ENCODE measurements around the gene MRPL55. TPM values are rescaled to one million over a fixed set of nuclear protein-coding genes. Genes with fewer than 3 reads are reported as not detected.

MRPL55 gene
- total and polyA plus RNA-seq, 2 of the 4 experiments (the other 2 are of a cell fraction), result 48.9 to 95.4 TPM

DNA sequence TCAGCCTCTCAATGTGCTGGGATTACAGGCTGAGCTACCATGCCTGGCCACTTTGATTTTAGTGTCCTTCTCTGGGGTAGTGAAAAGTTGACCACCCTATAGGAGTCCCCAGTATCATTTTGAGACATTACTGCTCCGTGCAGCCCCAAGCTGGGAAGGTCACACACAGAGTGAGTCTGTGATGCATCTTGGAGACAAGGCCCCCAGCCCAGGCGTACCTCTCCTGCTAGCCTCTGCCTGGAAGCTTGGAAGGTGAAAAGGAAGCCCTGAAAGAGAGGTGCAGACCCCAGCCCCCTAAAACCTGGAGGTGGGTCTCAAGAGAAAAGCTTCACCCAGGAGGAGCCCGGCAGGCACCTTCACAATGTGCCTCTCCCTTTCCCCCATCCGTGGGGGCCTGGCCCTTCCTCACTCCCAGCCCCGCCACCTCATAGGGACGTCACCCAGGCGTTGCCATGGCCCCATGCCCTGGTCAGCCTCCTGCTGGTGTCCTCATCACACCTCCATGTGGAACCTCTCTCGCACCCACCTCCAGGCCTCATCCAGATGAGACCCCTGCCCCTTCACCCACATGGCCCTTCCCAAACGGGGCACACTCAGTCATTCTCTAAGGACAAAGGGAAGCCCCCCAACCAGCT, 32.2 kb downstream of the MRPL55 start:
- ChIA-PET CTCF (no interaction called here), POLR2A (ENCODE audit: unreplicated experiment) (no interaction called here)
- Histone ChIP-seq H2AK9ac (replicated peaks; ENCODE audit: low read depth, low read length, poor library complexity) (no peak overlapping the region), H3K14ac (replicated peaks; ENCODE audit: low read depth, low read length) (no peak overlapping the region), H4K5ac (ENCODE audit: low read depth, low read length) (no peak overlapping the region), H2BK15ac (ENCODE audit: low read depth, low read length) (no peak overlapping the region), H4K8ac (ENCODE audit: low read depth in 2 of 2, low read length in 2 of 2) (no peak overlapping the region), H2AK5ac (ENCODE audit: low read depth, low read length) (no peak overlapping the region), H3K18ac (ENCODE audit: low read depth, low read length) (no peak overlapping the region), H2AFZ (replicated peaks; ENCODE audit: low read length, poor library complexity) (no peak overlapping the region), H3K4me3 (ENCODE audit: insufficient read depth, low read depth, low read length) (no peak overlapping the region), H4K20me1 (ENCODE audit: insufficient read depth, low read length) (peaks cover 23% of the 10 kb centered on the region), H3K36me3 (ENCODE audit: control insufficient read depth, insufficient read depth, low read length) (no peaks in the 10 kb centered on the region), H3K9me3 (ENCODE audit: control insufficient read depth, insufficient read depth, low read length) (no peaks in the 10 kb centered on the region), H3K4me2 (ENCODE audit: low read depth, low read length) (no peak overlapping the region), H2BK5ac (ENCODE audit: low read depth, low read length, poor library complexity, severe bottlenecking) (no peak overlapping the region), H3K27ac (ENCODE audit: insufficient read depth, low read length) (no peak overlapping the region), H3K4me1 (ENCODE audit: control insufficient read depth, insufficient read depth, low read length) (peaks cover 2% of the 10 kb centered on the region; the same call in 1 of the 2 replicates), H3K4ac (ENCODE audit: low read depth, low read length) (no peak overlapping the region), H3K27me3 (ENCODE audit: control insufficient read depth, insufficient read depth, low read length) (no peaks in the 10 kb centered on the region), H2BK120ac (ENCODE audit: low read depth, low read length) (no peak overlapping the region), H4K91ac (ENCODE audit: insufficient read depth, low read depth, low read length) (no peak overlapping the region), H3K9me1 (ENCODE audit: insufficient read depth, low read length) (no peaks in the 10 kb centered on the region; the same call in 1 of the 2 replicates), H3K56ac (ENCODE audit: extremely low read depth, insufficient read depth, low read length) (no peak overlapping the region), H2BK20ac (ENCODE audit: low read depth, low read length) (no peak overlapping the region), H3K23ac (ENCODE audit: low read depth, low read length) (no peak overlapping the region), H3K9ac (ENCODE audit: low read depth, low read length) (no peak overlapping the region), H3K79me1 (ENCODE audit: low read depth in 1 of 2, low read length in 2 of 2) (peaks cover 3 to 20% of the 10 kb centered on the region in 2 experiments; a peak in 2 of 4 replicates)
- in situ Hi-C loops (cut with MboI; ENCODE audit: low sequenced_read_pairs), result no loop called here
- intact Hi-C loops (cut with micrococcal nuclease), result no loop called here
- no peak for DNase-seq
- dilution Hi-C loops (cut with HindIII; ENCODE audit: low sequenced_read_pairs, unreplicated experiment), result no loop called here
- ATAC-seq (ENCODE audit: low read depth), result no peak
- BruUV-seq (replicated peaks), result no TSS peak
- TF ChIP-seq, protein P1, sequence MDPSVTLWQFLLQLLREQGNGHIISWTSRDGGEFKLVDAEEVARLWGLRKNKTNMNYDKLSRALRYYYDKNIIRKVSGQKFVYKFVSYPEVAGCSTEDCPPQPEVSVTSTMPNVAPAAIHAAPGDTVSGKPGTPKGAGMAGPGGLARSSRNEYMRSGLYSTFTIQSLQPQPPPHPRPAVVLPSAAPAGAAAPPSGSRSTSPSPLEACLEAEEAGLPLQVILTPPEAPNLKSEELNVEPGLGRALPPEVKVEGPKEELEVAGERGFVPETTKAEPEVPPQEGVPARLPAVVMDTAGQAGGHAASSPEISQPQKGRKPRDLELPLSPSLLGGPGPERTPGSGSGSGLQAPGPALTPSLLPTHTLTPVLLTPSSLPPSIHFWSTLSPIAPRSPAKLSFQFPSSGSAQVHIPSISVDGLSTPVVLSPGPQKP (IDR thresholded peaks at IDR 0.05; ENCODE audit: borderline replicate concordance, low read depth, low read length), result no peak
- TF ChIP-seq CHD1 (IDR thresholded peaks at IDR 0.05; ENCODE audit: low read depth, low read length) (no peak), RFX5 (IDR thresholded peaks at IDR 0.05; ENCODE audit: low read depth, low read length) (no peak), MAFK (IDR thresholded peaks at IDR 0.05; ENCODE audit: low read depth, low read length) (no peak), BHLHE40 (IDR thresholded peaks at IDR 0.05; ENCODE audit: low read depth, low read length) (no peak)
- TF ChIP-seq, protein P2, sequence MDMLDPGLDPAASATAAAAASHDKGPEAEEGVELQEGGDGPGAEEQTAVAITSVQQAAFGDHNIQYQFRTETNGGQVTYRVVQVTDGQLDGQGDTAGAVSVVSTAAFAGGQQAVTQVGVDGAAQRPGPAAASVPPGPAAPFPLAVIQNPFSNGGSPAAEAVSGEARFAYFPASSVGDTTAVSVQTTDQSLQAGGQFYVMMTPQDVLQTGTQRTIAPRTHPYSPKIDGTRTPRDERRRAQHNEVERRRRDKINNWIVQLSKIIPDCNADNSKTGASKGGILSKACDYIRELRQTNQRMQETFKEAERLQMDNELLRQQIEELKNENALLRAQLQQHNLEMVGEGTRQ (IDR thresholded peaks at IDR 0.05; ENCODE audit: low read depth, low read length), result no peak
- WGBS, 2 experiments (ENCODE audit: extremely low coverage in 2 of 2, insufficient read length in 1 of 2), result 48% methylated on average over 6 of the region's 9 CpGs; no CpG with 5 or more reads in 1 of the 2 experiments
